ENCODE measurements around the gene VSTM1.

DNA sequence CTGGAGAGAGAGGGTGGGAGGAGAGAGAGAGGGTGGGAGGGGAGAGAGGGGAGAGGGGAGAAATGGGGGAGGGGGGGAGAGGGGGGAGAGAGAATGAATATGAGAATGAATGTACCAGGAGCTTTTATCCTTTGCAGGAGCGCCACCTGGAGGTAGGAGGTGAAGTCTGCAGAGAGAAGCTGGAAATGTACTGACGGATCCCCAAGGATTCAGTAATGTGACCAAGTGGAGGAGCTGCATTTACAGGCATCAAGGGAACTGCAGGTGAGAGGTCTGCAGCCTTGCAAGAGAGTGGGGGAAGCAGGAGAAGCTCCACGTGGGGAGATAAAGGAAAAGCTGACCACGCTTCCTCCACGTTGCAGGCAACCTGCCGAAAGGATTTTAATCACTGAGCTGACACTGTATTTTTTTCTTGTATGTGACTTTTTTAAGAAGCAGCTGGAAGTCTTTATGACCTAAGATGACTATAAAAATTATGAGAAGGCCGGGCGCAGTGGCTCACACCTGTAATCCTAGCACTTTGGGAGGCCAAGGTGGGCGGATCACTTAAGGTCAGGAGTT, 33.7 kb downstream of the VSTM1 start:
- TF ChIP-seq, protein P1, sequence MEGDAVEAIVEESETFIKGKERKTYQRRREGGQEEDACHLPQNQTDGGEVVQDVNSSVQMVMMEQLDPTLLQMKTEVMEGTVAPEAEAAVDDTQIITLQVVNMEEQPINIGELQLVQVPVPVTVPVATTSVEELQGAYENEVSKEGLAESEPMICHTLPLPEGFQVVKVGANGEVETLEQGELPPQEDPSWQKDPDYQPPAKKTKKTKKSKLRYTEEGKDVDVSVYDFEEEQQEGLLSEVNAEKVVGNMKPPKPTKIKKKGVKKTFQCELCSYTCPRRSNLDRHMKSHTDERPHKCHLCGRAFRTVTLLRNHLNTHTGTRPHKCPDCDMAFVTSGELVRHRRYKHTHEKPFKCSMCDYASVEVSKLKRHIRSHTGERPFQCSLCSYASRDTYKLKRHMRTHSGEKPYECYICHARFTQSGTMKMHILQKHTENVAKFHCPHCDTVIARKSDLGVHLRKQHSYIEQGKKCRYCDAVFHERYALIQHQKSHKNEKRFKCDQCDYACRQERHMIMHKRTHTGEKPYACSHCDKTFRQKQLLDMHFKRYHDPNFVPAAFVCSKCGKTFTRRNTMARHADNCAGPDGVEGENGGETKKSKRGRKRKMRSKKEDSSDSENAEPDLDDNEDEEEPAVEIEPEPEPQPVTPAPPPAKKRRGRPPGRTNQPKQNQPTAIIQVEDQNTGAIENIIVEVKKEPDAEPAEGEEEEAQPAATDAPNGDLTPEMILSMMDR (conservative IDR thresholded peaks at IDR 0.05): peak; percentile 87
- TF ChIP-seq EZH2 (IDR thresholded peaks at IDR 0.05; ENCODE audit: low read depth): no peak
